ENCODE data around the gene NLGN1. TPM values are rescaled to one million over a fixed set of nuclear protein-coding genes. Genes with fewer than 3 reads are reported as not detected.

Gene NLGN1
- polyA plus RNA-seq, 3 donors from 2014 or later, result not detected

DNA sequence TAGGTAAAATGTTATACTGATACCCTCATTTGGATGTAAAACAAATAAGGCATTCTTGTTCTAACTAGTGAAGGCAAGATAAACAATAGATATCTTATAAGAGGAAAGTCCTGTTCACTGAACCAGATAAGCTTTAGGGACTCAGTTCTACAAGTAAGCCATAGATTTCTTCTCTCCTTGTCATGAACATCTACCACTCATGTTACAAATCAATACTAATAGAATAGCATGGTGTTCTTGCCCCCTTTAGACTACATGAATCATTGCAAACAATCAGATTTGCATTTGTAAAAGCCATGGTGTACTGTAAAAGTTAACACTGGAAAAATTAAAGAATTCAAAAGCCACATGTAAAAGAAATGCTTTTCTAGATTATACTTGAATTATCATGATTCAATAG is 500.1 kb downstream of the NLGN1 start:
- Mint-ChIP-seq H3K36me3 (no peaks in the 10 kb centered on the region), H3K4me3 (no peak overlapping the region), H3K27ac (no peak overlapping the region), H3K4me1 (no peaks in the 10 kb centered on the region), H3K9me3 (peaks cover 2 to 32% (median 10%) of the 10 kb centered on the region in 6 donors), H3K27me3 (ENCODE audit: low read depth in 3 of 3) (no peaks in the 10 kb centered on the region)
- DNase-seq, result no peak

DNA sequence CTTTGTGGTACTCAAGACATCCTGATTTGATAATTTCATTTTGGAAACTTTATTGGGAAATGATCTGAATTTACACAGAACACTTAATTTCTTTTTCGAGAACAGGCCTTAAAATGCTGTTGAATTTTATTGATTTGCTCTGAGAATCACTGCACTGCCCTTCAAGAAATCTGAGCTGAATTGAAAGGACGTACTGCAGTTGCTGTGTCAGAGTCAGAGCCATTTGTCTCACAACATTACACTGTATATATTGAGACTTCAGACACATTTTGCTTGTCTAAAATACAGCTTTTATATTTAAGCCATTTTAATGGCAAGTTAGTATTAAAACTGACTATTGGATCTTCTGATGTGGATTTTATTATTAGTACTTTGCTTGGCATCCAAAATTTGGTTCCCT is 504.1 kb downstream of the NLGN1 start:
- H3K36me3 Mint-ChIP-seq, result no peaks in the 10 kb centered on the region
- no peak overlapping the region for H3K4me3 Mint-ChIP-seq
- no peak for DNase-seq
- no peak overlapping the region for H3K27ac Mint-ChIP-seq
- H3K27me3 Mint-ChIP-seq (ENCODE audit: low read depth in 3 of 3), result no peaks in the 10 kb centered on the region
- H3K9me3 Mint-ChIP-seq, result peaks cover 4 to 45% (median 9%) of the 10 kb centered on the region in 6 donors
- H3K4me1 Mint-ChIP-seq, result no peaks in the 10 kb centered on the region

DNA sequence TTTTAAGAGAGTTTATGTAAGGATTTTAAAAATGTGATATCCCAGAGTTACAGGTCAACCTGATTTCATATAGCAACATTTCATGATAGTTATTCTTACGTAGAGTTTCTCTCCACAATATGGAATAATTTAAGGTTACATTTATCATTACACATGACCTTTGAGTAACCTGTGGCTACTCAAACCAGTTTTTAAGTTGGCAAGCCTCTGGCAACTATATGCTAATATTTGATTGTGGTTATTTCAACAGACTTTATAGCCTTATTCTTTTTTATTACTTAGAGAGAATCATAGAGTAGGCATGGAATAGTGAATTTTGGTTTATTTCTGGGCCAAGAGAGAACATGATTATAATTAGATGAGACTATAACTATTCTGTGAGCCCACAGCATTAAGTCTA is 504.9 kb downstream of the NLGN1 start:
- H3K27me3 Mint-ChIP-seq (ENCODE audit: low read depth in 3 of 3), result no peaks in the 10 kb centered on the region
- H3K27ac Mint-ChIP-seq, result no peak overlapping the region
- DNase-seq, result no peak
- no peaks in the 10 kb centered on the region for H3K4me1 Mint-ChIP-seq
- H3K9me3 Mint-ChIP-seq, result peaks cover 4 to 42% (median 8%) of the 10 kb centered on the region in 6 donors
- no peak overlapping the region for H3K4me3 Mint-ChIP-seq
- no peaks in the 10 kb centered on the region for H3K36me3 Mint-ChIP-seq

DNA sequence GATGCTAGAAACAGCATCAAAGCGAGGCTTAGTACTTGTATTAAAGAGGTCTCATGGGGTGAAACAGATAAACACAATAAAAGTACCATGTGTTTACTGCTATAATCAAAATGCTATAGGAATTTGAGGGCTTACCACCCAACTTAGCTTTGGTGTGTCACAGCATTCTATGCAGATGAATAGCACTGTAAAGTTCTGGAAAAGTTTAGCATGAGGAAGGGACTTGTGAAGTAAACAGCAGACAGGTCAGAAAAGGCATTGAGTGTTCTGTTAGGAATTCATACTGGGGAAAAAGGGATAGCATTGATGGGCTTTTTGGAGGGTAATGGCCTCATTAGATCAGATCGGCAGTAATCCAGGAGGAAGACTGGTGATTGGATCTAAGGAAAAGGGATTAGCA is 505.3 kb downstream of the NLGN1 start:
- H3K27me3 Mint-ChIP-seq (ENCODE audit: low read depth in 3 of 3), result no peaks in the 10 kb centered on the region
- no peaks in the 10 kb centered on the region for H3K36me3 Mint-ChIP-seq

DNA sequence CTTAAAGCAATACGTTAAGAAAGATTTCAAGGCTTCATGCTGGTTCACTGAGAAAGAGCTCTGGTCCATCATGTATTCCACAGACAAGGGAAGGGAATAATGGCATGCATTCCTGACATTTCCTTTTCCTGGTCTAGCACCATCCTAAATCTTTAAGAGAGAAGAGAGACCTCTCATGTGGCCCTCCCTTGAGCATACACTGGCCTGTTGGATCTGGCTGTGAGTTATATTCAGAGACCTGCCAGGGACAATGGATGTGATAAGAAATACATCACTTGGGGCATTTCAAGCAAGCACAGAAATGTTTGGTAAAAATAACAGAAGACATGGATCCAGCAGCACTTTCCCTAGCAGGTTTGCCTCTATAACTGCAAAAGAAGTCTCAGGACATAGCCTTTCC is 507.8 kb downstream of the NLGN1 start:
- Mint-ChIP-seq H3K36me3 (no peaks in the 10 kb centered on the region), H3K4me3 (no peak overlapping the region), H3K9me3 (peaks cover 3 to 43% (median 9%) of the 10 kb centered on the region in 6 donors), H3K27ac (no peak overlapping the region), H3K4me1 (no peaks in the 10 kb centered on the region), H3K27me3 (ENCODE audit: low read depth in 3 of 3) (no peaks in the 10 kb centered on the region)
- no peak for DNase-seq

More for the DNA sequence above, 505.3 kb downstream of the NLGN1 start:
- no peak for DNase-seq
- Mint-ChIP-seq H3K9me3 (peaks cover 4 to 42% (median 7%) of the 10 kb centered on the region in 6 donors), H3K4me3 (no peak overlapping the region), H3K27ac (no peak overlapping the region), H3K4me1 (no peaks in the 10 kb centered on the region)

DNA sequence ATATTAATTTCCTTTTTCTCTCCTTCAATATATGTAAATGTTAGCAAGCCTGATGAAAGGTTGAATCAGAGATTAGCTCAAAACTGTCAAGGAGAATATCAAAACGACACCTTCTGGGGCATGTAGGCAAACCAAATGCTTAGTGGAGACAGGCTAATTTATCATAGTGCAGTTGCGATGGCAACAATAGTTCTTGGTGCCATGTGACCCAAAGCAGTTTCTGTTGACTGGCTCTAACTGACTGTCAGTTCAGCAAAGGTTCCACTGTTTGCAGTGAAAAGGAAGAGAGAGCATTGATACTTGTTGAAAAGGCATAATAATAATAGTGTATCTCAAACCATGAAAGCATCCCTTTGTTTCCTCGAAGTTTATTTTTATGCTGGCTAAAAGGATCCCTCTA is 513.9 kb downstream of the NLGN1 start:
- H3K27me3 Mint-ChIP-seq (ENCODE audit: low read depth in 3 of 3), result no peaks in the 10 kb centered on the region
- H3K27ac Mint-ChIP-seq, result no peak overlapping the region
- DNase-seq, result no peak
- H3K4me1 Mint-ChIP-seq, result no peaks in the 10 kb centered on the region
- no peak overlapping the region for H3K4me3 Mint-ChIP-seq
- H3K9me3 Mint-ChIP-seq, result peaks cover 1 to 20% (median 6%) of the 10 kb centered on the region in 6 donors
- H3K36me3 Mint-ChIP-seq, result no peaks in the 10 kb centered on the region

DNA sequence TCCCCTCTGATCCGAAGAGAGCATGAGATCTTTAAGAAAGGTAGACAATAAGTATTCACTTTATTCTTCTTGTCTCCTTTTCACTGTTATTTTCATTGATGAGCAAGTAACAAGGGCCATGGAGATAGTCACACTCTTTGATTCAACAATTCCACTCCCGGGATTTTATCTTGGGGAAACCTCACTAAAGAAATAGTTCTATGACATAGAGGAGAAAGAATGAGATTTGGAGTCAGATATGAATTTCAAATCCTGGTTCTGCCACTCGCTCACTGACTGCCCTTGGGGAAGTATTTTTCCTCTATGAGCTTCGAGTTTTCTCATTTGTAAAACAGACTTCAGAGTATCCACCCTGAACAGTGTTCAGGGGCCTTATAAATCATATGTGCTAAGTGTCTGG is 514.6 kb downstream of the NLGN1 start:
- Mint-ChIP-seq H3K4me3 (no peak overlapping the region), H3K36me3 (no peaks in the 10 kb centered on the region), H3K27ac (no peak overlapping the region), H3K4me1 (no peaks in the 10 kb centered on the region), H3K9me3 (peaks cover 1 to 20% (median 7%) of the 10 kb centered on the region in 6 donors), H3K27me3 (ENCODE audit: low read depth in 3 of 3) (no peaks in the 10 kb centered on the region)
- no peak for DNase-seq

DNA sequence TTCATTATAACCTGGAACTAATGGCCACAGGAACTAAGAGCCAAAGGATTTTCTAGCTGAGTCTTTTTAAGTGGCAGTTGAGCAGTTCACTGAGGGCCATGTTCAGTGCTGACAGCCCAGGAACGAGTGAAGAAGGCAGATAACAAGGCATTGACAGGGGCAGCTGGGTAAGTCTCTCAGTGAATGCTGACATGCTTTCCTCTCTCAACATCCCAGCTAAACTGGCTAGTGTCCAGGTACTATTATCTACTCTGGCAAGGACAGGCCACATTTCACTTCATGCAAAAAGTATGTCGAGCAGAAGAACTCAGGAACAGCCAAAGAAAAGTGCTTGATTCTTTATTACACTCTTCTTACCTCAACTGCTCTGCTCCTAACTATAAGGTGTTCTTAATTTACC is 515.9 kb downstream of the NLGN1 start:
- Mint-ChIP-seq H3K36me3 (no peaks in the 10 kb centered on the region), H3K27me3 (ENCODE audit: low read depth in 3 of 3) (no peaks in the 10 kb centered on the region), H3K4me3 (no peak overlapping the region), H3K9me3 (peaks cover 1 to 20% (median 11%) of the 10 kb centered on the region in 6 donors), H3K4me1 (no peaks in the 10 kb centered on the region), H3K27ac (no peak overlapping the region)
- no peak for DNase-seq

DNA sequence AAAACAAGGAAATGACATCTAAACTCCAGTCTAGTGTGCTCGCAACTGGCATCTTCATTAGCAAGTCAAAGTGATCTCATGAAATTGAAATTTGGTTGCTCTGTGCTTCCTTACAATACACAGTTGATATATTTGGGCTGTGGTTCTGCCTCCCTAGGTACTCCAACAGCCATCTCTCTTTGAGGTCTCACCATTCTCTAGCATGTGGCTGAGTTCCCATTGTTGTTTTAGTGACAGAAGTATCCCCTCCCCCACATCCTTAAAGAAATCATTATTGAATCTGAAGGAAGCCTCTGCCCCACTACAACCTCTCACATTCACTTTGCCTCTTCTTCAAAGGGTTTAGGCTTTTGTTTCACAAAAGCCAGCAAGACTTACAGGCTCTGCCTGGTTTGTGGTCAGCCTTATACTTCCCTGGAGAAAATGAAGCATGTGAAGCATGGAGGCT is 516.5 kb downstream of the NLGN1 start:
- H3K36me3 Mint-ChIP-seq, result no peaks in the 10 kb centered on the region
- H3K4me3 Mint-ChIP-seq, result no peak overlapping the region
- DNase-seq, result no peak
- no peaks in the 10 kb centered on the region for H3K27me3 Mint-ChIP-seq (ENCODE audit: low read depth in 3 of 3)
- peaks cover 1 to 18% (median 11%) of the 10 kb centered on the region in 6 donors for H3K9me3 Mint-ChIP-seq
- no peaks in the 10 kb centered on the region for H3K4me1 Mint-ChIP-seq
- H3K27ac Mint-ChIP-seq, result no peak overlapping the region

DNA sequence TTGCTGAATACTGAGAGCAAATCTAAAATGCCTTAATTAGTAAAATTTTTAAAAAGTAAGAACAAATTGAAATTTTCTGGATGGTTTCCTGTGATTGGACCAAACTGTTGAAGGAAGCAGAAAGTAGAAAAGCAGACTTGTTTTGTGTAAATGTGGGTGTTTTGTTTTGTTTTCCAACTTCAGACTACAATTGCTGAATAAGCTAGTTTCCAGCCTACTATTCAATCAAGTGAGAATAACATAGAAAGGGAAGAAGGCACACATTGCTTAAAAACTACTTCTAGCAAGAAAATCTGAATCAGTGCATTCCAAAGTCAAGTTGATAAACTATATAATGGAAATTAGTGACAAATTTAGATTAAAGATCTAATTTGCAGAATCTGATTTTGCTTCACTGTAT is 519.3 kb downstream of the NLGN1 start:
- no peaks in the 10 kb centered on the region for H3K27me3 Mint-ChIP-seq (ENCODE audit: low read depth in 3 of 3)
- no peaks in the 10 kb centered on the region for H3K36me3 Mint-ChIP-seq
- no peak overlapping the region for H3K4me3 Mint-ChIP-seq
- peaks cover 1 to 18% (median 8%) of the 10 kb centered on the region in 6 donors for H3K9me3 Mint-ChIP-seq
- DNase-seq, result no peak
- H3K27ac Mint-ChIP-seq, result no peak overlapping the region
- H3K4me1 Mint-ChIP-seq, result no peaks in the 10 kb centered on the region

DNA sequence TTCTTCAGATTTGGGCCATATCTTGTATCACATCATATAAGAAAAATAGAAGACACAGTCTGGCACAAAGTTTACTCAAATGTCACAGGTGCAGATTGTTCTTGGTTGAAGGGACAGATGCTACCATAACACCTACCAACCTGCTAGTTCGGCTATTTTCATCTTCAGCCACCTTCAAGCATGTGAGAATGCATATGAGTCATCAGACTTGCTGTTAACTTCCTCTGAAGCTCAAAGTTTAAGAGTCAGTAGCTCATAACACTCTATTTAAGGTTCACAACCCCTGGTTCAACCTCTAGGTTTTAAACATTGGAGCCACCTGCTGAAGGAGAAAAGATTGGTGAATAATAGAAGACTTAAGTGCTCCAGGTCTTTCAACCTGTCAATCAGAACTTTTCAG is 522.8 kb downstream of the NLGN1 start:
- H3K9me3 Mint-ChIP-seq, result peaks cover 0 to 16% (median 5%) of the 10 kb centered on the region in 6 donors
- no peak overlapping the region for H3K27ac Mint-ChIP-seq
- H3K4me1 Mint-ChIP-seq, result no peaks in the 10 kb centered on the region
- DNase-seq, result no peak
- no peaks in the 10 kb centered on the region for H3K36me3 Mint-ChIP-seq
- H3K27me3 Mint-ChIP-seq (ENCODE audit: low read depth in 3 of 3), result no peaks in the 10 kb centered on the region
- no peak overlapping the region for H3K4me3 Mint-ChIP-seq

DNA sequence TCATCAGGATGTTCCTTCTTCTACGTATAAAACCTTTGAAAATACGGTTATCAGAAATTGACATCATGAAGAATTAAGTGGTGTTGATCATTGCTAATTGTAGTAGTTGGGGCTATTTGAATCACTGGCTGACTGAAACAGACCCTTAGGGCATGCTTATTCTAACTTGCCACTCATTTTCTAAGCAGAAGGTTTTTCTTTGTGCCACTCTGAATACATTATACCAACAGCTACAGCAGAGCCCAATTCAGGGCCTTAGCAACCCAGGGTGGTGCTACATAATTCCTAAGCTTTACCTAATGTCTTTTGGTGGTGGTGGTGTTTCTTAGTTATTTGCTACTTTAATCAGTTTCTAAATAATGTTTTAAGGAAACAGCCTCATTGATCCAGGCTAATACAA is 524.2 kb downstream of the NLGN1 start:
- DNase-seq, result no peak
- no peaks in the 10 kb centered on the region for H3K27me3 Mint-ChIP-seq (ENCODE audit: low read depth in 3 of 3)
- no peak overlapping the region for H3K27ac Mint-ChIP-seq
- no peaks in the 10 kb centered on the region for H3K36me3 Mint-ChIP-seq
- peaks cover 0 to 16% (median 5%) of the 10 kb centered on the region in 6 donors for H3K9me3 Mint-ChIP-seq
- H3K4me3 Mint-ChIP-seq, result no peak overlapping the region
- no peaks in the 10 kb centered on the region for H3K4me1 Mint-ChIP-seq

DNA sequence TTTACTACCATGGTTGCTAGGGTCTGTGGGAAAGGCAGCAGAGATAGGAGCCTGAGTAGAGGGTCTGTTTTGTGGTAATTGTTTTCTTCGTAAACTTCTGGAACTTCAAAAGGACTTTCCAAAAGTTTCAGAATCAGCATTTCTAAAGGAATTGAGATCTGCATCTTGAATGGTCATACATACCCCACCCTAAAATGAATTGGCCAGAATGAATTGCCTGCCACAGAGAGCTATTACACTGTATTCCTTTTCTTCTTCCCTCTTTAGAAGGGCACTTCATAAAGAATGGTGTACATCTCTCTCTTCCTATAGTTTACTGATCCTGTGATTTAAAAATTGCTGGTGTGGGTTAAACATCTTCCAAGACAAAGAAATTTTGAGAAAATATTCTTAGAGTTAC is 525.7 kb downstream of the NLGN1 start:
- no peak for DNase-seq
- H3K27me3 Mint-ChIP-seq (ENCODE audit: low read depth in 3 of 3), result no peaks in the 10 kb centered on the region
- H3K36me3 Mint-ChIP-seq, result no peaks in the 10 kb centered on the region
- H3K27ac Mint-ChIP-seq, result no peak overlapping the region
- H3K4me1 Mint-ChIP-seq, result no peaks in the 10 kb centered on the region
- H3K9me3 Mint-ChIP-seq, result peaks cover 0 to 19% (median 6%) of the 10 kb centered on the region in 6 donors
- H3K4me3 Mint-ChIP-seq, result no peak overlapping the region

DNA sequence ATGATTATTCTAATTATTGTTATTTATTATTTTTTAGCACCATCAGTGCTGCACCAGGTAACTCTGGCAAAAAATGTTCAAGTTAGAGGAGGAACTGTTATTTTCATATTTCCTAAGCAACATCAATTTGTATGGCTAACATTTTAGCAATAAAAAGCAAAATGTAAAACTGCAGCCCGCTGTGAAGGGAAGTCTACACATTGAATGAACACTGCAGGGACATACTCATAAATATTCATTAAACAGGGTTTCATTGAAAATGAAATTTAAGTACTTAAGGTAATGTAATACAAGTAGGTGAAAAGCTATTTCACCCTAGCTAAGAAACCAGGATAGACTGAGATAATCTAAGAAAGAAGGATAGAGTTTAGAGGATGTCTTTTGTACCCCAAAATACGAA is 532.7 kb downstream of the NLGN1 start:
- Mint-ChIP-seq H3K4me3 (no peak overlapping the region), H3K36me3 (no peaks in the 10 kb centered on the region), H3K9me3 (peaks cover 4 to 23% (median 12%) of the 10 kb centered on the region in 6 donors), H3K27ac (no peak overlapping the region), H3K4me1 (no peaks in the 10 kb centered on the region), H3K27me3 (ENCODE audit: low read depth in 3 of 3) (no peaks in the 10 kb centered on the region)
- no peak for DNase-seq

DNA sequence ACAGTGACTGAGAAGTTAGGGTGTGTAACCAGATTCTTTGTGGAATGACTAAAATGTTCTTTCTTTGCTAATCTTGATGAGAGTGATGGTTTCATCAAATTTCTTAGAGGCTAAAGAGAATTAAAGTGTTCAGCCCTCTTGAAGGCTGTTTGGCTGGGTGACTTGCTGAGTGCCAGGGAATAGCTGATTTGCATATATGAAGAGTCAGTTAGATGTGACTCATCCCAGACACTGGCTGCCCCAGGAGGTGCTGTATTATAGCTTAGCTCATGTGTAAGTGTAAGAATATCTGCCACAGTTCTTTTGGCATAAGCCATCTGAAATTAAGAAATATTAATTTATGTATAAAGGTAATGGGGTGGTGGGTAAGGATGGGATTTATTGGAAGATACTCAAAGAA is 535.1 kb downstream of the NLGN1 start:
- DNase-seq, result no peak
- Mint-ChIP-seq H3K27ac (no peak overlapping the region), H3K4me1 (no peaks in the 10 kb centered on the region), H3K36me3 (no peaks in the 10 kb centered on the region), H3K4me3 (no peak overlapping the region), H3K9me3 (peaks cover 4 to 24% (median 14%) of the 10 kb centered on the region in 6 donors), H3K27me3 (ENCODE audit: low read depth in 3 of 3) (no peaks in the 10 kb centered on the region)

Data from immature natural killer cell (primary cell).